Caco-2 (cell line): Measurements from ENCODE around the gene SLC11A2. TPM values are rescaled to one million over a fixed set of nuclear protein-coding genes. Genes with fewer than 3 reads are reported as not detected.

Experiments used
- BruUV-seq: library from RNA; stranded (reverse); fragments of 400-500 nt; replicated peaks from 2 replicates; lab custom pipeline; 2021; lab: Mats Ljungman, UMichigan
- CTCF ChIA-PET: fragments of 300-600 bp; sonication (Branson Sonifier 250); formaldehyde crosslinking; loops from one replicate; lab custom pipeline; 2022; ENCODE audit warnings: antibody characterized with exemption; lab: Charles Lee
- POLR2A ChIA-PET: fragments of 300-600 bp; sonication (Branson Sonifier 250); formaldehyde crosslinking; loops from one replicate; lab custom pipeline; 2022; ENCODE audit warnings: antibody characterized with exemption; lab: Charles Lee
- DNase-seq, 2 experiments: peaks; one replicate each; pipeline versions ENCODE4 v3.0.0 to v3.0.0-alpha.2; 2020 to 2022
- H3K27me3 ChIP-seq: replicated peaks from 2 replicates; pipeline ENCODE4 v1.6.0; 2011; ENCODE audit warnings: low read length; ENCODE audit not compliant: control insufficient read depth, insufficient read depth
- H3K36me3 ChIP-seq: 2 replicates; pipeline ENCODE4 v1.5.1; 2011; ENCODE audit warnings: low read length; ENCODE audit not compliant: control insufficient read depth, insufficient read depth
- H3K4me1 ChIP-seq: fragments of 250-450 bp; sonication (Bioruptor Pico); 2 replicates; pipeline ENCODE4 v1.5.1; 2020; ENCODE audit warnings: mild to moderate bottlenecking
- H3K4me3 ChIP-seq: 2 replicates; pipeline ENCODE4 v1.5.1; 2011; ENCODE audit warnings: low read depth, mild to moderate bottlenecking, control low read depth, low read length
- H3K9me3 ChIP-seq: fragments of 250-450 bp; sonication (Bioruptor Pico); 2 replicates; pipeline ENCODE4 v1.5.1; 2020; ENCODE audit warnings: mild to moderate bottlenecking, moderate library complexity
- H3K27ac Mint-ChIP-seq: one replicate; pipeline ENCODE4 v1.8.0; 2022; ENCODE audit warnings: mixed read lengths; ENCODE audit not compliant: unreplicated experiment
- H3K27me3 Mint-ChIP-seq: one replicate; pipeline ENCODE4 v1.8.0; 2022; ENCODE audit warnings: mixed read lengths; ENCODE audit not compliant: insufficient read depth, unreplicated experiment
- H3K36me3 Mint-ChIP-seq: one replicate; pipeline ENCODE4 v1.8.0; 2022; ENCODE audit warnings: mild to moderate bottlenecking, mixed read lengths; ENCODE audit not compliant: insufficient read depth, unreplicated experiment
- H3K4me1 Mint-ChIP-seq: one replicate; pipeline ENCODE4 v1.8.0; 2022; ENCODE audit warnings: low read depth, mixed read lengths; ENCODE audit not compliant: unreplicated experiment
- H3K4me3 Mint-ChIP-seq: one replicate; pipeline ENCODE4 v1.8.0; 2022; ENCODE audit warnings: mild to moderate bottlenecking, moderate library complexity, mixed read lengths; ENCODE audit not compliant: unreplicated experiment
- H3K9me3 Mint-ChIP-seq: one replicate; pipeline ENCODE4 v1.8.0; 2022; ENCODE audit warnings: mixed read lengths; ENCODE audit not compliant: unreplicated experiment
- CTCF ChIP-seq, 2 experiments: fragments of 200-600 bp in 1 of 2; IDR thresholded peaks; 1 replicate in 1 of 2; 2 replicates in 1 of 2; pipeline versions ENCODE4 v1.5.1 to v1.8.0; 2011 to 2022; ENCODE audit warnings: antibody characterized with exemption in 1 of 2, control low read depth in 1 of 2, inconsistent platforms in 1 of 2, low read depth in 1 of 2, low read length in 1 of 2, mild to moderate bottlenecking in 1 of 2, moderate library complexity in 1 of 2; ENCODE audit not compliant: insufficient read depth in 1 of 2, severe bottlenecking in 1 of 2, unreplicated experiment in 1 of 2
- intact Hi-C: fragments of 100-400 bp; cut with micrococcal nuclease; formaldehyde crosslinking; loops from one replicate; pipeline ENCODE4 v1.10.0; 2022; ENCODE audit not compliant: unreplicated experiment
- total RNA-seq: library from RNA; stranded (reverse); gene quantifications from 2 replicates; pipeline ENCODE4 v1.2.3, GENCODE V29; 2022

Gene SLC11A2
- total RNA-seq, 1 experiment from 2014 or later, result 115 TPM

GRCh38 chr12:50980545-50980944, 45.6 kb downstream of the SLC11A2 start:
- no peak for TF ChIP-seq CTCF (IDR thresholded peaks at IDR 0.05; ENCODE audit: insufficient read depth in 1 of 2, low read depth in 1 of 2, low read length in 1 of 2, severe bottlenecking in 1 of 2, unreplicated experiment in 1 of 2)
- Histone ChIP-seq H3K9me3 (no peaks in the 10 kb centered on the region), H3K4me3 (no peak overlapping the region), H3K36me3 (no peaks in the 10 kb centered on the region), H3K4me1 (peaks cover 28% of the 10 kb centered on the region), H3K27me3 (no peaks in the 10 kb centered on the region)
- H3K9me3 Mint-ChIP-seq, result no peaks in the 10 kb centered on the region
- BruUV-seq, result no TSS peak
- H3K27me3 Mint-ChIP-seq, result no peaks in the 10 kb centered on the region
- peak in 1 of 2 experiments; percentile 39 for DNase-seq
- H3K36me3 Mint-ChIP-seq, result no peaks in the 10 kb centered on the region
- ChIA-PET POLR2A (interaction anchor here (0.9 kb wide), 1 partner anchor 155 kb away, joined by 5 read pairs; no protein-coding TSS in a partner anchor), CTCF (interaction anchor here (1.7 to 2.1 kb wide), 2 partner anchors 155 to 216 kb away, joined by 8 read pairs; no protein-coding TSS in a partner anchor)
- peak overlapping the region; percentile 18 for H3K4me3 Mint-ChIP-seq
- H3K4me1 Mint-ChIP-seq, result peaks cover 32% of the 10 kb centered on the region
- peak overlapping the region; percentile 46 for H3K27ac Mint-ChIP-seq
- intact Hi-C loops, result no loop called here

- no peak for DNase-seq
- intact Hi-C loops, result no loop called here
- Mint-ChIP-seq H3K4me3 (no peak overlapping the region), H3K27me3 (no peaks in the 10 kb centered on the region), H3K36me3 (no peaks in the 10 kb centered on the region), H3K4me1 (peaks cover 24% of the 10 kb centered on the region), H3K27ac (peak overlapping the region; percentile 46), H3K9me3 (no peaks in the 10 kb centered on the region)
- no peak for TF ChIP-seq CTCF (IDR thresholded peaks at IDR 0.05; ENCODE audit: insufficient read depth in 1 of 2, low read depth in 1 of 2, low read length in 1 of 2, severe bottlenecking in 1 of 2, unreplicated experiment in 1 of 2)
- ChIA-PET CTCF (interaction anchor here (1.0 kb wide), 1 partner anchor 215 kb away, joined by 3 read pairs; no protein-coding TSS in a partner anchor), POLR2A (no interaction called here)
- no peaks in the 10 kb centered on the region for H3K36me3 ChIP-seq
- BruUV-seq, result no TSS peak
- peaks cover 28% of the 10 kb centered on the region for H3K4me1 ChIP-seq
- H3K4me3 ChIP-seq, result no peak overlapping the region
- H3K27me3 ChIP-seq, result no peaks in the 10 kb centered on the region
- H3K9me3 ChIP-seq, result no peaks in the 10 kb centered on the region
Observed at GRCh38 chr12:50979369-50980052, 46.7 kb downstream of the SLC11A2 start.

- Mint-ChIP-seq H3K4me3 (no peak overlapping the region), H3K27me3 (no peaks in the 10 kb centered on the region), H3K36me3 (no peaks in the 10 kb centered on the region), H3K27ac (no peak overlapping the region), H3K9me3 (no peaks in the 10 kb centered on the region), H3K4me1 (no peaks in the 10 kb centered on the region)
- no peaks in the 10 kb centered on the region for H3K27me3 ChIP-seq
- intact Hi-C loops, result no loop called here
- H3K4me3 ChIP-seq, result no peak overlapping the region
- CTCF ChIA-PET, result no interaction called here
- no peak for TF ChIP-seq CTCF (IDR thresholded peaks at IDR 0.05; ENCODE audit: insufficient read depth in 1 of 2, low read depth in 1 of 2, low read length in 1 of 2, severe bottlenecking in 1 of 2, unreplicated experiment in 1 of 2)
- POLR2A ChIA-PET, result no interaction called here
- no TSS peak for BruUV-seq
- no peak for DNase-seq
- no peaks in the 10 kb centered on the region for H3K9me3 ChIP-seq
- H3K36me3 ChIP-seq, result no peaks in the 10 kb centered on the region
- H3K4me1 ChIP-seq, result no peaks in the 10 kb centered on the region; the same call in 1 of the 2 replicates
Observed at GRCh38 chr12:50971946-50972345, 54.2 kb downstream of the SLC11A2 start.
